ENCODE results near the gene CRB3. TPM values are rescaled to one million over a fixed set of nuclear protein-coding genes. Genes with fewer than 3 reads are reported as not detected.

CRB3 gene
- total RNA-seq, 2 donors from 2014 or later: 46.4 to 50.9 TPM

- no peaks in the 10 kb centered on the region for H3K36me3 Mint-ChIP-seq (ENCODE audit: low read depth)
- Histone ChIP-seq H3K36me3 (ENCODE audit: control insufficient read depth, insufficient read depth, low read length) (no peaks in the 10 kb centered on the region), H3K4me1 (ENCODE audit: control insufficient read depth, insufficient read depth, low read length) (no peaks in the 10 kb centered on the region), H3K9me3 (ENCODE audit: control insufficient read depth, low read length) (no peaks in the 10 kb centered on the region), H3K9ac (ENCODE audit: extremely low read depth, low read length, poor library complexity, severe bottlenecking) (no peak overlapping the region), H3K27me3 (ENCODE audit: control insufficient read depth, insufficient read depth, low read length, poor library complexity, severe bottlenecking) (no peaks in the 10 kb centered on the region), H3K4me3 (ENCODE audit: low read length) (no peak overlapping the region), H3K27ac (ENCODE audit: low read depth, low read length) (no peak overlapping the region)
- peaks cover 7% of the 10 kb centered on the region for H3K27me3 Mint-ChIP-seq (ENCODE audit: insufficient read depth)
- no peak for TF ChIP-seq CTCF (conservative IDR thresholded peaks at IDR 0.05)
- no peak for DNase-seq
- 69 to 88% methylated on average over 2 of the region's 2 CpGs for WGBS, 2 experiments (ENCODE audit: insufficient coverage in 1 of 2, insufficient read length in 1 of 2)
- H3K4me1 Mint-ChIP-seq: peaks cover 2% of the 10 kb centered on the region
- no peak overlapping the region for H3K27ac Mint-ChIP-seq
- H3K4me3 Mint-ChIP-seq: no peak overlapping the region
- H3K9me3 Mint-ChIP-seq: peaks cover 8% of the 10 kb centered on the region
These were observed 26.1 kb downstream of the CRB3 start for GRCh38 chr19:6490134-6490533.

- Mint-ChIP-seq H3K27me3 (ENCODE audit: insufficient read depth) (peaks cover 7% of the 10 kb centered on the region), H3K36me3 (ENCODE audit: low read depth) (no peaks in the 10 kb centered on the region), H3K4me1 (peaks cover 2% of the 10 kb centered on the region), H3K9me3 (peaks cover 8% of the 10 kb centered on the region), H3K4me3 (no peak overlapping the region), H3K27ac (no peak overlapping the region)
- Histone ChIP-seq H3K36me3 (ENCODE audit: control insufficient read depth, insufficient read depth, low read length) (no peaks in the 10 kb centered on the region), H3K9ac (ENCODE audit: extremely low read depth, low read length, poor library complexity, severe bottlenecking) (no peak overlapping the region), H3K27ac (ENCODE audit: low read depth, low read length) (no peak overlapping the region), H3K4me1 (ENCODE audit: control insufficient read depth, insufficient read depth, low read length) (no peaks in the 10 kb centered on the region), H3K9me3 (ENCODE audit: control insufficient read depth, low read length) (no peaks in the 10 kb centered on the region), H3K27me3 (ENCODE audit: control insufficient read depth, insufficient read depth, low read length, poor library complexity, severe bottlenecking) (no peaks in the 10 kb centered on the region), H3K4me3 (ENCODE audit: low read length) (no peak overlapping the region)
- no peak for TF ChIP-seq CTCF (conservative IDR thresholded peaks at IDR 0.05)
- 83 to 90% methylated on average over 3 to 4 of the region's 4 CpGs for WGBS, 2 experiments (ENCODE audit: insufficient coverage in 1 of 2, insufficient read length in 1 of 2)
- no peak for DNase-seq
These were observed 27.9 kb downstream of the CRB3 start for GRCh38 chr19:6491802-6492592.

- no peak for DNase-seq
- Histone ChIP-seq H3K27ac (ENCODE audit: low read depth, low read length) (no peak overlapping the region), H3K4me3 (ENCODE audit: low read length) (no peak overlapping the region), H3K9ac (ENCODE audit: extremely low read depth, low read length, poor library complexity, severe bottlenecking) (no peak overlapping the region), H3K27me3 (ENCODE audit: control insufficient read depth, insufficient read depth, low read length, poor library complexity, severe bottlenecking) (no peaks in the 10 kb centered on the region), H3K4me1 (ENCODE audit: control insufficient read depth, insufficient read depth, low read length) (no peaks in the 10 kb centered on the region), H3K36me3 (ENCODE audit: control insufficient read depth, insufficient read depth, low read length) (no peaks in the 10 kb centered on the region), H3K9me3 (ENCODE audit: control insufficient read depth, low read length) (no peaks in the 10 kb centered on the region)
- WGBS, 2 experiments (ENCODE audit: insufficient coverage in 1 of 2, insufficient read length in 1 of 2): 90% methylated on average over 3 to 8 of the region's 8 CpGs
- peaks cover 8% of the 10 kb centered on the region for H3K9me3 Mint-ChIP-seq
- H3K27me3 Mint-ChIP-seq (ENCODE audit: insufficient read depth): peaks cover 9% of the 10 kb centered on the region
- H3K27ac Mint-ChIP-seq: no peak overlapping the region
- no peaks in the 10 kb centered on the region for H3K36me3 Mint-ChIP-seq (ENCODE audit: low read depth)
- peaks cover 2% of the 10 kb centered on the region for H3K4me1 Mint-ChIP-seq
- H3K4me3 Mint-ChIP-seq: no peak overlapping the region
- no peak for TF ChIP-seq CTCF (conservative IDR thresholded peaks at IDR 0.05)
These were observed 30.5 kb downstream of the CRB3 start for GRCh38 chr19:6494438-6495036.
